GM12873 (cell line): ENCODE data around the gene SYNGR1.

Experiments
- TF ChIP-seq, protein P1 (sequence below): IDR thresholded peaks from 2 replicates; pipeline ENCODE4 v1.5.1; 2012; ENCODE audit warnings: low read depth, mild to moderate bottlenecking, moderate library complexity, low read length, control low read depth; ENCODE audit not compliant: insufficient read depth; ENCODE audit errors: missing control alignments

The SYNGR1 gene

DNA sequence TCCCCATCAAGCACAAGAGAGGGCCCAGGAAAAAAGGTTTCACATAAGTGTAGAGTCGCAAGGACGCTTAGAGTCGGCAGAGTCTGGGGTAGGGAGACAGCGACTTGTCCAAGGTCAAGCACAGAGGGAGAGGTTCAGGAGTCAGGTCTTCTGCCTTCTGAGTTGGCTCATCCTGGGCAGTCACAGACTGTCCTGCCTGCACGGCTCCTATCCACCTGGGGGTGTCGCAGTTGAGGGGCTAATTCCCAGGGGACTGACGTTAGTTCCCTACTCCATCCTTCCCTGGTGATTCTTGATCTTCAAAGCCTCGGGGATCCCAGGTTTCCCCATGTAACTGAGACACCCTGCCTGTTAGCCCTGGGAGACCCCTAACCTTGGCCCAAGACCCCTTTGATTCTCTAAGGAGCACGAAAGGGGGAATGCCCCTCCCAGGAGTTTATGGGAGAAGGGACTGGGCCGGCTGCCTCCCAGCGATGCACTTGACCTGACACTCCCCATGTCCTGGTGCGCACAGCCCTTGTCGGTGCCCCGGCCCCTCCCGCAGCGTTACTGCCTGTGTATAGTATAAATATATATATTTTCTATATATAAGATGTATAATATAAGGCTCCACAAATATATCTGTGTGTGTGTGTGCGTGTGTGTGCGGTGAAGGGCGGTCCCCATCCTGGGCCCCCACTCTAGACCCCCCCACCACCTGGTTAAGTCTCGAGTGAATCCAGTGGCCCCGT is 35.1 kb downstream of the SYNGR1 start:
- TF ChIP-seq, protein P1, sequence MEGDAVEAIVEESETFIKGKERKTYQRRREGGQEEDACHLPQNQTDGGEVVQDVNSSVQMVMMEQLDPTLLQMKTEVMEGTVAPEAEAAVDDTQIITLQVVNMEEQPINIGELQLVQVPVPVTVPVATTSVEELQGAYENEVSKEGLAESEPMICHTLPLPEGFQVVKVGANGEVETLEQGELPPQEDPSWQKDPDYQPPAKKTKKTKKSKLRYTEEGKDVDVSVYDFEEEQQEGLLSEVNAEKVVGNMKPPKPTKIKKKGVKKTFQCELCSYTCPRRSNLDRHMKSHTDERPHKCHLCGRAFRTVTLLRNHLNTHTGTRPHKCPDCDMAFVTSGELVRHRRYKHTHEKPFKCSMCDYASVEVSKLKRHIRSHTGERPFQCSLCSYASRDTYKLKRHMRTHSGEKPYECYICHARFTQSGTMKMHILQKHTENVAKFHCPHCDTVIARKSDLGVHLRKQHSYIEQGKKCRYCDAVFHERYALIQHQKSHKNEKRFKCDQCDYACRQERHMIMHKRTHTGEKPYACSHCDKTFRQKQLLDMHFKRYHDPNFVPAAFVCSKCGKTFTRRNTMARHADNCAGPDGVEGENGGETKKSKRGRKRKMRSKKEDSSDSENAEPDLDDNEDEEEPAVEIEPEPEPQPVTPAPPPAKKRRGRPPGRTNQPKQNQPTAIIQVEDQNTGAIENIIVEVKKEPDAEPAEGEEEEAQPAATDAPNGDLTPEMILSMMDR, result no peak

DNA sequence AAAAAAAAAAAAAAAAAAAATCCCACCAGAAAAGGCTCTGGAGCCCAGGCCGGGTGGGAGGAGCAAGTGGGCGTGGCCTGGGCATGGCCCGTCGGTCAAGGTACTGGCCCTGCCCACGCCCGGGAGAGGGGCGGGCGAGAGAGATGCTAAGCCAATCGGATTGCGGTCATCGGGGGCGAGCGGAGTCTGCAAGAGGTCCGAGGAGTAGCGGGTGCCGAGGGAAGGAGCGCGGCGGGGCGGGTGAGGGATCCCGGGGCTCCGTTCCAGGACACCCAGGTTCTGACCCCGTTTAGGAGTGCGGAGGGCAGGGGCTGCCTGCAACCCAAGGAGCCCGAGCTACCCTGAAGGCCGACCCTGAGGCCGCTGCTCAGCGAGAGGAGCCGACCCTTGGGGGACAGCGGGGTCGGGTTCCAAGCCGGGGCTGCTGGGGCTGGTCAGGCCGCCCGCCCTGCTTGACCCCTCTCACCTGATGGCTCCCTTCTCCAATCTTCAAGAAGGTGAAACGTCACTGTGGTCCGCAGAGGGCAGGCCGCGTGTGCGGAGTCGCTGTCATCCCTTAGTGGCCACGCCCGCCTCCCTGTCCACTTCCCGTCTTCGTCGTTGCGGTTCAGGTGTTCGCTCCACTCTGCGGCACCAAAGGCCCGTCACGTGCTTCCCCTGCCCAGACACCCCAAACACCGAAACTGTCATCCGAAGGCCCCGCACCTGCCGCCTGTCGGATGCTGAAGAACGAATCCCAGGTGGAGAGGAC is 38.6 kb downstream of the SYNGR1 start:
- TF ChIP-seq, protein P1, result no peak

DNA sequence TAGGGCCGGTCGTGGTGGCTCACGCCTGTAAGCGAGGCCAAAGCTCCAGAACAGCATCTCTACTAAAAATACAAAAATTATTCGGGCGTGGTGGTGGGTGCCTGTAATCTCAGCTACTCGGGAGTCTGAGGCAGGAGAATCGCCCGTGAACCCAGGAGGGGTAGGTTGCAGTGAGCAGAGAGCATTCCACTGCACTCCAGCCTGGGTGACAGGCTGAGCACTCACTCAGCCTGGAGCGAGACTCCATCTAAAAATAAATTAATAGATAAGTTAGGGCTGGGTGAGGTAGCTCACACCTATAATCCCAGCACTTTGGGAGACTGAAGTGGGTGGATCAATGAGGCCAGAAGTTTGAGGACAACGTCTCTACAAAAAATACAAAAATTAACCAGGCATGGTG is 39.6 kb downstream of the SYNGR1 start:
- TF ChIP-seq, protein P1, result no peak

DNA sequence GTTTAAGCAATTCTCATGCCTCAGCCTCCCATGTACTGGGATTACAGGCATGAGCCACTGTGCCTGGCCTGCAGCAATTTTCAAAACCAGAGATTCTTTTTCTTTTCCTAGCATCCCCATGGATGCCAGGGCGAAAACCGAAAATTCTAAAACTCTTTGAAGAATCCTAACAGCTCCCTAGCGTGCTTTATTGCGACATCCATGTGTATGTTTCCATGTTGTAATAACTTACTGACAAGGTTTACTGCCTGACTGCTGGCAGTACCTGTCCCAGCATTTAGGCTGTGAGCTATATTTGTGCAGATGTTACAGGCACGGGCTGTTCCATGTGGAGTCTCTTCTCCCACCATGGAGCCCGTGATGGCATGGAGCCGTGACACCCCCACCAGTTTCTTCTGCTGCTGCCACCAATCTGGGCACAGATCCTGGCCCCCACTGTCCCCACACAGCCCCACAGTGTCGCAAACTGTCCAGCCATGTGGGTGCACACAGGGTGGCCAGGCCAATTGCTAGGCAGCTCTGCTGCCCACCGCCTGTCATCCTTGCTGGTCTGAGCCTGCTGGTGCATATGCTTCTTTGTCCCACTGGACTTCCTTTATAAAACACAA is 42.7 kb downstream of the SYNGR1 start:
- TF ChIP-seq, protein P1, result no peak

DNA sequence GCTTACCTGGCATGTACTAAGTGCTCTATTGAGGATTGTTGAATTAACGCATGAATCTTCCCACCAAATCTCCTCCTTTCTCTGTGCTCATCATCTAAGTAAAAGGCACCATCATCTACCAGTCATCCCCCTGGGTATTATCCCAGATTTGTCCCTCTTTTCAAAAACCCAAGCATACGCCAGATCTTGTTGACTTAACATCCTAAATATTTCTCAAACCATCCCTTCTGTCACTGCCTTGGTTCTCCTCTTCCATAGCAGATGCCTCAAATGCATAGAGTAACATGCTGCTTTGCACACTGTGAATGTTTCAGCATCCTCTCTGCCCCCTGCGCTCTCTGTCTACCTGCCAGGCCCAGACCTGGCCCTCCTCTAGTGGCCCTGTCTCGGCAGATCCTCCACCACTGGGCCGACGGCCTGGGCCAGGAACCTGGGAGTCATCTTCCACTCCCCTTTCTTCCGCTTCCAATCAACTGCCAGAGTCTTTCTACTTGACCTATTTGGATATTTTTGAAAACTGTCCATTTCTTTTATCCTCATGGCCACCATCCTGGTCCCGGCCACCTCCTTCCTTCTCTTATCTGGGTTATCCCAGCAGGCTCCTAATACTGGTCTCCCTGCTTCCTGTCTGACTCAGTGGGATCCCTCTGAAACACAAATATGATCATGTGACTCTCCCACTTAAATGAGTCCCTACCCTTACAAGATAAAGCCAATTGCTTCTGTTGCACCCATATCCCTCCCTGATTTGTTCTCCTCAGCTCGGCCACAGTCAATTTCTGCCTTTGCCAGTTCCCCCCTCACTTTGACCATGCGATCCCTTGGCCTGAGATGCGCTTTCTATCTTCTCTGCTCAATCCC is 46.4 kb downstream of the SYNGR1 start:
- TF ChIP-seq, protein P1, result no peak

DNA sequence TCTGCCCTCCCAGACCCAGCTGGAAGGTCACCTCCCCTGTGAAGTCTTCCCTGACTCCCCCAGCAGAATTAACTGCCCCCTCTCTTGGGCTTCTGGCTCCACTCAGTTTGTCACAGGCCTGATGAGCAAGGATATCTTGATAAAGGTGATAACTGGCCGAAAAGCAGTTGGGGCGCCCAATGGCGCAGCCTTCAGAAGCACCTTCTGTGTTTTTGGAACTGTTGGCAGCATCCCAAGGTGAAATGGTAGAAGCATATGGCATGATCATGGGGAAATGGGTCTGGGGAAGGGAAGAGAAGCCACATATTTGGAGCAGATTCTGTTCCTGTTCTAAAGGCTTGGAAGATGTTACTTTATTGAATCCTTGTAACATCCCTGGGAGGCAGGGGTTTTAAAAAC is 47.0 kb downstream of the SYNGR1 start:
- TF ChIP-seq, protein P1, result no peak
